Muscle of leg (tissue), 11 donors: Measurements from ENCODE around the gene EBP. TPM values are rescaled to one million over a fixed set of nuclear protein-coding genes. Genes with fewer than 3 reads are reported as not detected.
A peak's percentile ranks its signal among the peaks of the same experiment; 100 is the strongest.

Source experiments
- DNase-seq: peaks from one replicate; pipeline ENCODE4 v3.0.0; 2013
- H3K27ac ChIP-seq: one replicate; pipeline ENCODE4 v1.5.1; 2013; ENCODE audit warnings: mild to moderate bottlenecking, low read length, control low read depth
- H3K27me3 ChIP-seq: one replicate; pipeline ENCODE4 v1.6.1; 2013; ENCODE audit warnings: low read length; ENCODE audit not compliant: control insufficient read depth, insufficient read depth
- H3K36me3 ChIP-seq: one replicate; pipeline ENCODE4 v1.6.1; 2013; ENCODE audit warnings: low read length; ENCODE audit not compliant: control insufficient read depth, insufficient read depth
- H3K4me1 ChIP-seq: one replicate; pipeline ENCODE4 v1.6.1; 2013; ENCODE audit warnings: low read length; ENCODE audit not compliant: control insufficient read depth, insufficient read depth
- H3K4me3 ChIP-seq: one replicate; pipeline ENCODE4 v1.5.1; 2013; ENCODE audit warnings: low read length, control low read depth
- H3K9me3 ChIP-seq: replicated peaks from 2 replicates; pipeline ENCODE4 v1.6.1; 2013; ENCODE audit warnings: low read depth, low read length; ENCODE audit not compliant: control insufficient read depth
- WGBS: methylation state at CpG from one replicate; pipeline ENCODE4 v1.1.5; 2013; ENCODE audit warnings: missing lambda C conversion rate; ENCODE audit not compliant: insufficient coverage; 5-methylcytosine and 5-hydroxymethylcytosine counted together
- polyA plus RNA-seq, 8 donors: library from polyadenylated mRNA; unstranded; fragments of 120-200 nt; gene quantifications; one replicate each; pipeline versions ENCODE4 v1.2.1 to v1.2.3, GENCODE V29; 2013; ENCODE audit warnings: inconsistent platforms in 1 of 8, low replicate concordance in 1 of 8; ENCODE audit not compliant: insufficient read length in 8 of 8, insufficient read depth in 1 of 8
- total RNA-seq: library from RNA; stranded (reverse); fragments of 120-200 nt; gene quantifications from one replicate; pipeline ENCODE4 v1.2.4, GENCODE V29; 2013

The EBP gene
- total and polyA plus RNA-seq, 9 donors = 16.6 to 25.0 (median 19.8) TPM

DNA sequence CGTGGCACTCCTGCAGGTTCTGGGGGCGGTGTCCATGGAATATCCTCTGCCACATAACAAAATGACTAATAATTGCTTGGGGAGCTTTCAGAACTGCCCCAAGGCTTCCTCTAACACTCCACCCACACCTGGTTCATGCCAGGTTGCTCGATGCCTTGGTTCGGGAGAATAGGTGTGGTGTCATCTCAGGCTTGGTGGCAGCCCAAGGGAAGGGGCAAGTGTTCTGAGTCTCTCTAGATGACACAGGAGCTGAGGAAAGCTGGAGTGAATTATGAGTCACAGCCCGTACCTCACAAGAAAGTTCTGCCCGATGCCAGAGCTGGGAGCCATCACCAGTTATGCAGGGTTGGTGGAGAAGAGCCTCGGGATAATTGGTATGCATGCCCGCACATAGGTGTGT lies 30.9 kb upstream of the EBP start:
- Histone ChIP-seq H3K27me3 (no peaks in the 10 kb centered on the region), H3K4me3 (no peak overlapping the region), H3K9me3 (peaks cover 3% of the 10 kb centered on the region), H3K27ac (no peak overlapping the region), H3K36me3 (no peaks in the 10 kb centered on the region), H3K4me1 (no peaks in the 10 kb centered on the region)
- WGBS = 74% methylated on average over 5 of the region's 8 CpGs
- no peak for DNase-seq

DNA sequence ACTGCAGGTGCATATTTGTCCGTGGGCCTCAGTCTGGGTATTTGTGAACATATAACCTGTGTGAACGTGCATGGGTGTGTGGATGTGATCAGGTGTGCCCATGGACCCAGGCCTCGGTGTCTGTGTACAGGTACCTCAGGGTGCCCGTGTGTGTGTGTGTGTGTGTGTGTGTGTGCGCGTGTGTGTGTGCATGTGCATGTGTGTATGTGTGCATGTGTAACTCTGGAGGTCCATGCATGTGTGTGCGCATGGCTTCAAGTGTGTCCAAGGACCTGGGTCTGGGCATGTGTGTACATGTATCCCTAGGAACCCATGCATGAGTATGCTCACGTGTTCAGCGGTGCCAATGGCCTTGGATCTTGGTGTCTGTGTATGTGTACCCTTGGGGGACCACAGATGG lies 29.8 kb upstream of the EBP start:
- no peak for DNase-seq
- H3K4me3 ChIP-seq = no peak overlapping the region
- no peaks in the 10 kb centered on the region for H3K4me1 ChIP-seq
- 85% methylated on average over 7 of the region's 9 CpGs for WGBS
- H3K36me3 ChIP-seq = no peaks in the 10 kb centered on the region
- H3K27me3 ChIP-seq = no peaks in the 10 kb centered on the region
- no peak overlapping the region for H3K27ac ChIP-seq
- H3K9me3 ChIP-seq = peaks cover 3% of the 10 kb centered on the region

DNA sequence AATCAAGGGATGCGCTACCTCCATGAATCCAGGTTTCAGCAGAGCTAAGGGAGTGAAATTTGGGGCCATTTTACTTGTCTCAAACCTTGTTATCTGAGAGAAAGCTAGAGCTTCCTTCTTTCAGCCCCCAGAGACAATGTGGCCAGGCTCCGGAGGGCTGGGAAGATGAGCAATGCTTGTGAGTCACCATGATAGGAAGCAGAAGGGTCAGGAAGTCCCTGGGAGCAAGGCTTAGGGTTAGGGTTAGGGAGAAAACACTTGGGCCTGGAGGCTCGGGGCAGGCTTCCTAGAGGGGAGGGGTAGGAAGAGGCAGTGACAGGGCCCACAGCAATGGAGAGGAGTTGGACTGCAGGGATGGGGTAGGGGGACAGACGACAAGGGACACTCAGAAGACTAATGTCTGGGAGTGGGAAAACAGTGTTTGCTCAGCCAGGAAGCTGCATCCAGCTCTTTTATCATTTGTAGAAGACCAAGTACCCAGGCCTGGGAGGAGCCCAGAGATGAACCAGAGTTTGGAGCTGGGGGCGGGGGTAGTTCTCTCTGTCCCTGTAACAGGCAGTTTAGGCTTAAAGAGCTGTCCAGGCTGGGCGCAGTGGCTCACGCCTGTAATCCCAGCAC lies 29.2 kb upstream of the EBP start:
- Histone ChIP-seq H3K27me3 (no peaks in the 10 kb centered on the region), H3K9me3 (peaks cover 3% of the 10 kb centered on the region), H3K4me1 (no peaks in the 10 kb centered on the region), H3K36me3 (no peaks in the 10 kb centered on the region), H3K4me3 (no peak overlapping the region), H3K27ac (no peak overlapping the region)
- 49% methylated on average over 3 of the region's 7 CpGs for WGBS
- no peak for DNase-seq

DNA sequence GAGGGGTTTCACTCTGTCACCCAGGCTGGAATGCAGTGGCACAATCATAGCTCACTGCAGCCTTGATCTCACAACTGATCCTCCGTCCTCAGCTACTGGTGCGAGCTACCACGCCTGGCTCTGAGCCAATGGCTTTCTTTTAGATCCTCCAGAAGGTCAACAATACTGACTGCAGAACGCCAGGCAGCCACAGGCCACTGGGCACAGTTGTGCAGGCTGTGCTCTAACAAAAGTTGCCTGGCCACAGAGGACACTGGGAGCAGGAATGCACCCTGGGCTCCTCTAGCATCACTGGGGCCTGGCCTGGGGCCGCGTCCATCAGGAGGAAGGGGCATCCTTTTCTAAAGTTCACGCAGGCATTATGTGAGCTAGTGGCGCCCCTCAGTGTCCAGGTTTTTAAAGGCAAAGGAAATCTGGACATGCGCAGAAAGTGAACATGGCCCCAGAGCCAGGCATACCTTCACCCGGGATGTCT lies 27.7 kb upstream of the EBP start:
- WGBS = 43% methylated on average over 8 of the region's 10 CpGs
- no peaks in the 10 kb centered on the region for H3K27me3 ChIP-seq
- no peaks in the 10 kb centered on the region for H3K36me3 ChIP-seq
- H3K4me1 ChIP-seq = no peaks in the 10 kb centered on the region
- no peak overlapping the region for H3K27ac ChIP-seq
- H3K4me3 ChIP-seq = no peak overlapping the region
- peaks cover 3% of the 10 kb centered on the region for H3K9me3 ChIP-seq
- DNase-seq = peak; percentile 26

DNA sequence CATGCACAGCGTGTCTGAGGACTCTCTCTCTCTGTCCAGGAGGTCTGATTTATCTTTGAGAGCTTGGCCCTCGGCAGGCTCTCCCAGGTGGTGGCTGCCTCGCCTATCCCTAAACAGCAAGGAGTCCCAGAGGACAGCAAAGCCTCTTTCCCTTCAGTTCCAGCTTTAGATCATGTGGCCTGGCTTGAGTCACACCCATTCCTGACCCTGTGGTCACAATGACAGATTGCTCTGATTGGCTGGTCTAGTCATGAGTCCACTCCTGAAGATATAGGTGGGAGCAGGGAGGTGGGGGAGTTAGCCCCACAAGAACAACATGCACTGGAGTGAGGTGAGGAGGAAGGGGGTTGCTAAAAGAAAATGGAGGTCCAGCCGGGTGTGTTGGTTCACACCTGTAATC lies 24.9 kb upstream of the EBP start:
- Histone ChIP-seq H3K4me1 (no peaks in the 10 kb centered on the region), H3K9me3 (no peaks in the 10 kb centered on the region), H3K36me3 (no peaks in the 10 kb centered on the region), H3K4me3 (no peak overlapping the region), H3K27ac (no peak overlapping the region), H3K27me3 (peaks cover 2% of the 10 kb centered on the region)
- no peak for DNase-seq
- WGBS = 53% methylated on average over 4 of the region's 4 CpGs

DNA sequence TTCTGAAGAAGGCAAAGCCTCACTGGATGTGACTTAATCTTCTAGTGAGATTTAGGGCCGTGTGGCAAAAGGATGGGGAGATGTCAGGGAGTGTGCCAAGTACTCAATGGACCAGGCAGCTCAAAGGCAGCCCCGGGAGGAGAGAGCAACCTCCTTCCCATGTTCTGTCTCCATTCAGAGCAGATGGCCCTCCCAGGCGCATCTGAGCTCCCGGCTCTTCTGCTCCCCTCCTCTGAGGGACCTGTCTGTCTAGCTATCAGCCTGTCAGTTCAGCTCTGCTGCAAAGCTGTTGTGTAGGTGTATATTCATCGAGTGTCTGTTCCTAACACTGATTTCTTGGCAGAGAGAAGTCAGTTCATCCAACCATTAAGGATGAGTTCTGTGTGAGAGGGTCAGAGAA lies 23.7 kb upstream of the EBP start:
- DNase-seq = no peak
- Histone ChIP-seq H3K4me1 (no peaks in the 10 kb centered on the region), H3K9me3 (no peaks in the 10 kb centered on the region), H3K27me3 (peaks cover 2% of the 10 kb centered on the region), H3K4me3 (no peak overlapping the region), H3K36me3 (no peaks in the 10 kb centered on the region), H3K27ac (no peak overlapping the region)
- 29% methylated on average over 1 of the region's 5 CpGs for WGBS

DNA sequence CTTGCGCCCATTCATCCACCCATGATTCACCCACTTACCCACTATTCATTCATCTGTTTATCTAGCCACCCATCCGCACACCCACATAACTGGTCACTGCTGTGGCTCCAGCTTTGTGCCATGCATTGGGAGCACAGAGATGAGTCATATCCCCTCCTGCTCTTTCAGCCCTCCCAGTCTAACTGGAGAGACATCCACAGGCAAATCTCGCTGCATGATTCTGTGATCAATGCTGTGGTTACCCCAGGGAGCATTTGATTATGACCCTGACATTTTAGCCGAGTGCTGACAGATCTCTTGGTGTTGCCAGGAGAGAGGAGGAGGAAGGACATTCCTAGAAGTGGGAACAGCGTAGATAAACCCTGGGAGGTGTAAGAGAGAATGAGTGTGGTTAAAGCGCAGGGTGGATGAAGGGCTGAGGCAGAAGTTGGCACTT lies 23.2 kb upstream of the EBP start:
- H3K27ac ChIP-seq = no peak overlapping the region
- peaks cover 2% of the 10 kb centered on the region for H3K27me3 ChIP-seq
- no peak overlapping the region for H3K4me3 ChIP-seq
- no peaks in the 10 kb centered on the region for H3K4me1 ChIP-seq
- no peaks in the 10 kb centered on the region for H3K36me3 ChIP-seq
- DNase-seq = no peak
- H3K9me3 ChIP-seq = no peaks in the 10 kb centered on the region
- 74% methylated on average over 5 of the region's 6 CpGs for WGBS

DNA sequence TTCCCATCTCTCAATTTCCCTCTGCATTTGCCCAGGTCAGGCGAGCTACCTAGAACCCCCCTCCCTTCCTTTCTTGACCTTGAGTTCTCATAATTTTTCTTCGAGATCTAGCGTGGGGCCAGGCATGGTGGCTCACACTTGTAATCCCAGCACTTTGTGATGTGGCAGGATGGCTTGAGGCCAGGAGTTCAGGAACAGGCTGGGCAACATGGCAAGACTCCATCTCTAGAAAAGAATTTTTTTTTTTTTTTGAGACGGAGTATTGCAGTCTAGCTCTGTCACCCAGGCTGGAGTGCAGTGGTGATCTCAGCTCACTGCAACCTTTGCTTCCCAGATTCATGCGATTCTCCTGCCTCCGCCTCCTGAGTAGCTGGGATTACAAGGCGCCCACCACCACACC lies 17.3 kb upstream of the EBP start:
- no peak for DNase-seq
- H3K27me3 ChIP-seq = peaks cover 2% of the 10 kb centered on the region
- peaks cover 3% of the 10 kb centered on the region for H3K4me1 ChIP-seq
- H3K9me3 ChIP-seq = peaks cover 3% of the 10 kb centered on the region
- whole genome bisulfite sequencing = 90% methylated on average over 2 of the region's 7 CpGs
- H3K27ac ChIP-seq = no peak overlapping the region
- no peaks in the 10 kb centered on the region for H3K36me3 ChIP-seq
- H3K4me3 ChIP-seq = no peak overlapping the region

DNA sequence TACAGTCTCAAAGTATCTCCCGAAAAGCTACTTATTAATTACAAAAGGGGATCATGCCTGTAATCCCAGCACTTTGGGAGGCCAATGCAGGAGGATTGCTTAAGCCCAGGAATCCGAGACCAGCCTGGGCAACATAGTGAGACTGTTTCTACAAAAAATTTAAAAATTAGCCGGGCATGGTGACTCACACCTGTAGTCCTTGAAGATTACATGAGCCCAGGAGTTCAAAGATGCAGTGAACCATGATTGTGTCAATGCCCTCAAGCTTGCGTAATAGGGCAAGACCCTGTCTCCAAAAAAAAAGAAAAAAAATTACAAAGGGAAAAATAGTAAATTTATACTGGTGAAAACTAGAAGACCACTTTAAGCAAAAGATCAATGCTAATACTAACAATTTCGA lies 16.1 kb upstream of the EBP start:
- no peaks in the 10 kb centered on the region for H3K27me3 ChIP-seq
- peaks cover 3% of the 10 kb centered on the region for H3K9me3 ChIP-seq
- DNase-seq = no peak
- H3K4me3 ChIP-seq = no peak overlapping the region
- H3K36me3 ChIP-seq = no peaks in the 10 kb centered on the region
- H3K4me1 ChIP-seq = peaks cover 7% of the 10 kb centered on the region
- H3K27ac ChIP-seq = no peak overlapping the region
- WGBS = 80% methylated on average over 2 of the region's 5 CpGs

DNA sequence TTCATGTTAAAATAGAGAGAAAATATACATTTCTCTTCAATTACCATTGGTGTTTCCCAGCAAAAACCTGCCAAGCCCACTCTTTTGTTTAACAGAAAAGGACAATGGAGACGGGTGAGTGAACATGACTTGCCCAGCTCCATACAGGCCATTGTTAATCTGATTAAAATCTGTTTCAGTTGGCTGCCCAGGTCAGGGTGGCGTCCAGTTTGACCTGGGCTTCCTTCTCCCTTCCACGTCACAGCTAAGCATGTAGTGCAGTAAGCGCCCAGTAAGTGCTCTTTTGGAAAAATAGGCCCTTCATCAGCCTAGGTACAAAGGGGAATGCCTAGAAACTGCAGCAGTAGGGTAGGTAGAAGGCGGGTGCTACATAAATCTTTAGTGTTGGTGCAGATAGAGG lies 14.4 kb upstream of the EBP start:
- Histone ChIP-seq H3K27ac (no peak overlapping the region), H3K9me3 (peaks cover 3% of the 10 kb centered on the region), H3K27me3 (no peaks in the 10 kb centered on the region), H3K36me3 (no peaks in the 10 kb centered on the region), H3K4me3 (no peak overlapping the region), H3K4me1 (peaks cover 7% of the 10 kb centered on the region)
- no peak for DNase-seq
- 69% methylated on average over 2 of the region's 5 CpGs for WGBS
